Stomach (tissue), 9 donors: ENCODE results near the gene KPNA3. TPM values are rescaled to one million over a fixed set of nuclear protein-coding genes. Genes with fewer than 3 reads are reported as not detected.
A peak's percentile ranks its signal among the peaks of the same experiment; 100 is the strongest.

ENCODE experiments used
- DNase-seq, 2 donors: peaks; one replicate each; pipeline versions ENCODE4 v3.0.0 to v3.0.0-alpha.2; 2013 to 2019
- H3K27ac ChIP-seq, 5 donors: fragments of 200-600 bp in 4 of 5; sonication (generic) in 4 of 5; one replicate each; pipeline ENCODE4 v1.5.1; 2013 to 2019; ENCODE audit warnings: mild to moderate bottlenecking in 1 of 5, moderate library complexity in 1 of 5
- H3K27me3 ChIP-seq, 3 donors: fragments of 200-600 bp; sonication (generic); one replicate each; pipeline ENCODE4 v1.5.1; 2017 to 2019; ENCODE audit warnings: mixed run types in 1 of 3
- H3K36me3 ChIP-seq, 4 donors: fragments of 200-600 bp; sonication (generic); 1 replicate in 3 of 4; 2 replicates in 1 of 4; pipeline ENCODE4 v1.5.1; 2016 to 2019
- H3K4me1 ChIP-seq, 4 donors: fragments of 200-600 bp; sonication (generic); one replicate each; pipeline ENCODE4 v1.5.1; 2016 to 2019
- H3K4me3 ChIP-seq, 4 donors: fragments of 200-600 bp; sonication (generic) in 3 of 4; one replicate each; pipeline ENCODE4 v1.5.1; 2016 to 2019; ENCODE audit warnings: mild to moderate bottlenecking in 1 of 4
- H3K9me3 ChIP-seq, 4 donors: fragments of 200-600 bp; sonication (generic); one replicate each; pipeline ENCODE4 v1.5.1; 2016 to 2019
- EP300 ChIP-seq: sonication (generic); formaldehyde crosslinking; IDR thresholded peaks from one replicate; pipeline ENCODE4 v1.6.1; 2017; ENCODE audit warnings: antibody characterized with exemption
- POLR2A ChIP-seq, 4 donors: fragments of 450-650 bp; IDR thresholded peaks; one replicate each; pipeline ENCODE4 v1.6.1; 2016; ENCODE audit warnings: antibody characterized with exemption in 4 of 4, control low read depth in 2 of 4, mild to moderate bottlenecking in 1 of 4, moderate library complexity in 1 of 4
- POLR2AphosphoS5 ChIP-seq, 3 donors: sonication (generic); formaldehyde crosslinking; IDR thresholded peaks; one replicate each; pipeline ENCODE4 v1.6.1; 2016; ENCODE audit warnings: antibody characterized with exemption in 3 of 3
- WGBS, 5 donors: extraction: QIAGEN DNeasy Blood & Tissue Kit in 3 of 5; methylation state at CpG; one replicate each; pipeline versions ENCODE4 v1.1.5 to v1.1.7; 2013 to 2018; 5-methylcytosine and 5-hydroxymethylcytosine counted together
- intact Hi-C: fragments of 100-400 bp; cut with DNase I; formaldehyde crosslinking; loops from one replicate; pipeline ENCODE4 v1.15.1; 2023; ENCODE audit warnings: low total_unique reads
- polyA plus RNA-seq, 3 donors: library from polyadenylated mRNA; stranded (reverse); fragments of 200-250 nt; gene quantifications; one replicate each; pipeline ENCODE4 v1.2.3, GENCODE V29; 2013
- total RNA-seq, 5 donors: library from RNA; depleted of rRNA; stranded (reverse); fragments of >200 nt; gene quantifications; one replicate each; pipeline versions ENCODE4 v1.1.0 to v1.2.3, GENCODE V29; 2014 to 2016
- TF ChIP-seq, protein P1 (sequence below), 7 experiments: fragments of 450-650 bp in 4 of 7; fragments of 200-600 bp in 3 of 7; sonication (generic) in 3 of 7; IDR thresholded peaks; one replicate each; pipeline ENCODE4 v1.5.1; 2016 to 2019; ENCODE audit warnings: antibody characterized with exemption in 7 of 7, control low read depth in 2 of 7, mild to moderate bottlenecking in 1 of 7
- donor health status: healthy with polysubstance abuse.
- donor health status: Bipolar disorder and iron deficiency.
- donor health status: healthy.

Gene KPNA3
- total and polyA plus RNA-seq, 8 donors: 4.3 to 65.9 (median 14.9) TPM

GRCh38 chr13:49840266-49840665 lies 47.8 kb upstream of the KPNA3 start:
- no peaks in the 10 kb centered on the region for H3K9me3 ChIP-seq
- no peaks in the 10 kb centered on the region for H3K27me3 ChIP-seq
- DNase-seq: peak in 1 of 2 donors; percentile 17
- no peaks in the 10 kb centered on the region for H3K4me1 ChIP-seq
- H3K4me3 ChIP-seq: no peak overlapping the region
- intact Hi-C loops: loop anchor here (5.0 kb wide), 1 partner anchor 173 kb away; no protein-coding TSS in a partner anchor
- no peak overlapping the region for H3K27ac ChIP-seq
- 89 to 94% (median 94%) methylated on average over 4 of the region's 4 CpGs for WGBS, 5 donors
- H3K36me3 ChIP-seq: no peaks in the 10 kb centered on the region
- TF ChIP-seq POLR2A (IDR thresholded peaks at IDR 0.05): no peak
- TF ChIP-seq POLR2AphosphoS5 (IDR thresholded peaks at IDR 0.05): no peak
- TF ChIP-seq, protein P1, sequence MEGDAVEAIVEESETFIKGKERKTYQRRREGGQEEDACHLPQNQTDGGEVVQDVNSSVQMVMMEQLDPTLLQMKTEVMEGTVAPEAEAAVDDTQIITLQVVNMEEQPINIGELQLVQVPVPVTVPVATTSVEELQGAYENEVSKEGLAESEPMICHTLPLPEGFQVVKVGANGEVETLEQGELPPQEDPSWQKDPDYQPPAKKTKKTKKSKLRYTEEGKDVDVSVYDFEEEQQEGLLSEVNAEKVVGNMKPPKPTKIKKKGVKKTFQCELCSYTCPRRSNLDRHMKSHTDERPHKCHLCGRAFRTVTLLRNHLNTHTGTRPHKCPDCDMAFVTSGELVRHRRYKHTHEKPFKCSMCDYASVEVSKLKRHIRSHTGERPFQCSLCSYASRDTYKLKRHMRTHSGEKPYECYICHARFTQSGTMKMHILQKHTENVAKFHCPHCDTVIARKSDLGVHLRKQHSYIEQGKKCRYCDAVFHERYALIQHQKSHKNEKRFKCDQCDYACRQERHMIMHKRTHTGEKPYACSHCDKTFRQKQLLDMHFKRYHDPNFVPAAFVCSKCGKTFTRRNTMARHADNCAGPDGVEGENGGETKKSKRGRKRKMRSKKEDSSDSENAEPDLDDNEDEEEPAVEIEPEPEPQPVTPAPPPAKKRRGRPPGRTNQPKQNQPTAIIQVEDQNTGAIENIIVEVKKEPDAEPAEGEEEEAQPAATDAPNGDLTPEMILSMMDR (IDR thresholded peaks at IDR 0.05): no peak
- TF ChIP-seq EP300: no peak

DNA sequence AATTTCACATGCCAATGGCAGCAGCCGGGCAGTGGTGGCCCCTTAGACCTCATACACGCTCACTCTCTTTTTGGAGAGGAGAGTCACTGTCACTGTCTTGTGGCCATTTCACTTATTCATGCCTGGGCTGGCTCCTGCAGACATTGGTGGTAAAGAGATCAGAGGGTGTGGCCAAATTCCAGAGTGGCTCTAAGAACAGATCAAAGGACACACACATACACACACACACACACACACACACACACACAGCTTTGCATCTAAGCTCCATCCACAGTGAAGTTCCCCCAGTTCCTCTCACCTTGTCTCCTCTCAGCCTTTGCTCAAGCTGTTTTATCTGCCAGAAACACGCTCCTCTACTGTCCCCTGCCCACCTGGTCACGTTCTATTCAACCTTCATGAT lies 46.5 kb upstream of the KPNA3 start:
- Histone ChIP-seq H3K27me3 (no peaks in the 10 kb centered on the region), H3K4me1 (no peaks in the 10 kb centered on the region), H3K36me3 (no peaks in the 10 kb centered on the region), H3K9me3 (no peaks in the 10 kb centered on the region), H3K4me3 (no peak overlapping the region), H3K27ac (no peak overlapping the region)
- no peak for TF ChIP-seq POLR2A (IDR thresholded peaks at IDR 0.05)
- TF ChIP-seq, protein P1 (IDR thresholded peaks at IDR 0.05): no peak
- no peak for TF ChIP-seq EP300
- TF ChIP-seq POLR2AphosphoS5 (IDR thresholded peaks at IDR 0.05): no peak
- intact Hi-C loops: no loop called here
- whole genome bisulfite sequencing, 5 donors: 85 to 99% (median 87%) methylated on average over 4 of the region's 4 CpGs
- no peak for DNase-seq

GRCh38 chr13:49836516-49836915 lies 44.0 kb upstream of the KPNA3 start:
- WGBS, 5 donors: 38 to 49% (median 43%) methylated on average over 5 of the region's 5 CpGs

GRCh38 chr13:49833402-49833801 lies 40.9 kb upstream of the KPNA3 start:
- Histone ChIP-seq H3K9me3 (peaks cover 0 to 7% (median 0%) of the 10 kb centered on the region in 4 donors), H3K4me1 (no peaks in the 10 kb centered on the region), H3K27ac (no peak overlapping the region), H3K27me3 (no peaks in the 10 kb centered on the region), H3K4me3 (no peak overlapping the region), H3K36me3 (no peaks in the 10 kb centered on the region)
- no peak for DNase-seq
- TF ChIP-seq POLR2AphosphoS5 (IDR thresholded peaks at IDR 0.05) (no peak), POLR2A (IDR thresholded peaks at IDR 0.05) (no peak), EP300 (no peak)
- TF ChIP-seq, protein P1 (IDR thresholded peaks at IDR 0.05): no peak
- intact Hi-C loops: no loop called here
- 76 to 84% (median 82%) methylated on average over 5 of the region's 5 CpGs for WGBS, 5 donors

More at GRCh38 chr13:49836516-49836915, 44.0 kb upstream of the KPNA3 start:
- Histone ChIP-seq H3K36me3 (no peaks in the 10 kb centered on the region), H3K27me3 (no peaks in the 10 kb centered on the region), H3K4me3 (no peak overlapping the region), H3K27ac (no peak overlapping the region), H3K4me1 (no peaks in the 10 kb centered on the region), H3K9me3 (no peaks in the 10 kb centered on the region)
- TF ChIP-seq, protein P1 (IDR thresholded peaks at IDR 0.05): no peak
- TF ChIP-seq EP300 (no peak), POLR2AphosphoS5 (IDR thresholded peaks at IDR 0.05) (no peak), POLR2A (IDR thresholded peaks at IDR 0.05) (no peak)
- intact Hi-C loops: no loop called here
- peak in 1 of 2 donors; percentile 37 for DNase-seq
